Stimulated activated CD8-positive, alpha-beta memory T cell treated with anti-CD3 and anti-CD28 coated beads, Interleukin-12 subunit alpha, Interleukin-12 subunit beta, amount 100 ng/mL, for 1 hour (primary cell): Measurements from ENCODE around the gene HCFC1R1.

Experiments
- DNase-seq: peaks from one replicate; pipeline ENCODE4 v3.0.0-alpha.2; 2020; ENCODE audit warnings: low read depth

HCFC1R1 gene

DNA sequence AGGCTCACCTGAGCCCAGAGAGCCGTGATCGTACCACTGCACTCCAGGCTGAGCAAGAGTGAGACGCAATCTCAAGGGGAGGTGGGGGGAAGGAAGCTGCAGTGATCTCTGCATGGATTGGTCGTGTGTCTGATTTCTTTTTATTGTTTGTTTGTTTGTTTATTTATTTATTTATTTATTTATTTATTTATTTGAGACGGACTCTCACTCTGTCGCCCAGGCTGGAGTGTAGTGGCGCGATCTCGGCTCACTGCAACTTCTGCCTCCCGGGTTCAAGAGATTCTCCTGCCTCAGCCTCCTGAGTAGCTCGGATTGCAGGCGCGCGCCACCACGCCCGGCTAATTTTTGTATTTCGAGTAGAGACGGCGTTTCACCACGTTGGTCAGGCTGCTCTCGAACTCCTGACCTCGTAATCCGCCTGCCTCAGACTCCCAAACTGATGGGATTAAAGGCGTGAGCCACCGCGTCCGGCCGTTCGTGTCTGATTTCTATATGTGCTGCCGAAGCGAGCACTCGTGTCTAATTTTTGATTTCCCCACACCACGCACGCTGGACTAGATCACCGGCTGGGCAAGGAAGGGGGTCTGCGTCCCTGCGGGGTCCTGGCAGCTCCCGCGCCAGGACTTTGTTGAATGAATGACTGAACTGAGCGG is 4.0 kb downstream of the HCFC1R1 start:
- no peak for DNase-seq

DNA sequence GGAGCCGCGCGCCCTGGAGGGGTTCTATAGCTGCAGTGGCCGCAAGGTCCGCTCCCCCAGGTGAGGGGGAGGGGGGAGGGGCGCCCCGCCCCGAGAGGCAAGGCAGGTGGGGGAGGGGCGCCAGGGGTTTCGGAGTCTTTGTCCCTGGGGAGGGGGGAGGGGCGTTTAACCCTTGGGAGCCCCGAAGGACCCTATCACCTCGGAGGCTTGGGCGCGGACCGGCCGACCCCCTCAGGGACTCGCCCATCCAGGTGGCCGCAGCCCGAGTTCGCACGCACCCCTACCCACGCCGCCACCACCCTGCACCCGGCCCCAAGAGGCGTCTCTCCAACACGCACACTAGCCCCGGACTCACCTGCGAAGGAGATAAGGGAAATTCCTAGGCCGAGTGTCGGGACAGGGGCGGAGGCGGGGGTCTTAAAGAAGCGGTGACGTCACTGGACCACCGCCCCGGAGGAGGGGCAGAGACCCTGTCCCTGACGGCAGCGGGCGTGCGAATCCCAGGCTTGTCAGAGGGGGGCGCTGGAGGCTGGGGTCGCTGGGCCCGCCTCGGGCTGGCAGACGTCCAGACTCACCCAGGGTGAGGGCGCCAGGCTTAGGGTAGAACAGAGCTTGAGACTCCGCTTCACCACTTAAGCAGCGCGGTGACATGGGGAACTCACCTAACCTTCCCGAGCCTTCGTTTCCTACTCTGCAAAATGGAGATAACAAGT is 5.8 kb downstream of the HCFC1R1 start, which contains the start of gene CLDN6:
Gene CLDN6 (minus strand): TSS at position 390 of the 713 bp plus-strand sequence. CDS start 2,162 bp downstream, outside the sequence.
- no peak for DNase-seq

DNA sequence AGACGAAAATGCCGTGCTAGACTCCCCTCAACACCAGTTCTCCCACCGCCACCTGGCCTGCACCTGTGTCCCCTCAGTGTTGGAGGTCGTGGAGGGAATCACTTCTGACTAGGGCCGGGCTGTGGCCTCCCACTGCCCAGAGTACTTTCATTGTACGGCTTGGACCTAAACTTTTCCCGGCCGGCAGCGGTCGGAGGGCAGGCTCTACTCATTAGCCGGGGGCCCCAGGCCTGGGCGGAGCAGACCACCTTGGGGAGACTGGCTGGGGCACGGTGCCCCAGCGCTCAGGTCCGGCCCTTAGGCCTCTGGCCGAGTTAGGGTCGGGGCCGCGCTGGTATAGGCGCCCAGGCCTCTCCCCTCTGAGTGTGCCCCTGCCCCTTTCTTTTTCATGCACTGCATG is 6.4 kb downstream of the HCFC1R1 start:
- no peak for DNase-seq

DNA sequence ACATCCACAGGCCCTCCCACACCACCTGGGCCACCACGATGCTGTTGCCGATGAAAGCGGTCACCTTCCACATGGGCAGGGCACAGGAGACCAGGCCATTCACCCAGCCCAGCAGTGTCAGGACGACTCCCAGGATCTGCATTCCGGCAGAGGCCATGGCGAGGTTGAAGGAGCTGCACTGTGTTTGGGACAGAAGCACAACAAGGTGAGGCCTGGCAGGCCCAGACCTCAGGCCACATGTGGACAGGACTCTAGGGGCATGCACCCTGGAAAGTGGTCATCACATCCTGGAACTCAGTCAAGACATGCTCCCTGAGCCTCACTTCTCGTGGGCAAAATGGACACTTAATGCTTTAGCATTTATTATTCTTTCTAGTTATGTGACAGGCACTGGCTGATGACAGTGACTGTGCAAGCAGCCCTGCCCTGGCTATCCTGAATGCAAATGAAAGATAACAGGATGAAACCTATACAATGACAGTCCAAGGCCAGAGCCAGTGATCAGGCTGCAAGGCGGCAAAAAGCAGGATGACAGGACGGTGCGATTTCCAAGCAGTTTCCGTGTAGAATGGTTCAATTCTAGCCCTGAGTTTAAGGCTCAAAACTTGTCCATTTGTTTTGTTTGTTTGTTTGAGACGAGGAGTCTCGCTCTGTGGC is 7.7 kb downstream of the HCFC1R1 start:
- DNase-seq, result no peak

DNA sequence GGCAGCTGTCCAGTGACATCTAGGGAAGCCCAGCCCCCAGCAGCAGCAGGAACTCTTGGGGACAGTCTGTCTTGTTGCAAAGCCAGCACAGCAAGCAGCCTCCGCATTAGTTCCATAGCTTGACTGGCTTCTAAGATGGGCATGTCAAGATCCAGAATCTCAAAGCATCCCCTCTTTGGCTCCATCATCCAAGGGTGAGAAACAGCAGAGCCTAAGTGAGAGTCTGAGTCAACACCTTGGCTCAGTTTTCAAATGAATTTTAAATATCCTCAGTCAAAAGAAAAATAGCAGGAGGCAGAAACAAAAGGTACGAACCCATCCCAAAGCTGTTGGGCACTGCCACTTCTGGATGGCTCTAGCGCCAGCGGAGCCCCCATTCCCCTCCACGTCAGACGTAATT is 8.8 kb downstream of the HCFC1R1 start:
- DNase-seq, result no peak

DNA sequence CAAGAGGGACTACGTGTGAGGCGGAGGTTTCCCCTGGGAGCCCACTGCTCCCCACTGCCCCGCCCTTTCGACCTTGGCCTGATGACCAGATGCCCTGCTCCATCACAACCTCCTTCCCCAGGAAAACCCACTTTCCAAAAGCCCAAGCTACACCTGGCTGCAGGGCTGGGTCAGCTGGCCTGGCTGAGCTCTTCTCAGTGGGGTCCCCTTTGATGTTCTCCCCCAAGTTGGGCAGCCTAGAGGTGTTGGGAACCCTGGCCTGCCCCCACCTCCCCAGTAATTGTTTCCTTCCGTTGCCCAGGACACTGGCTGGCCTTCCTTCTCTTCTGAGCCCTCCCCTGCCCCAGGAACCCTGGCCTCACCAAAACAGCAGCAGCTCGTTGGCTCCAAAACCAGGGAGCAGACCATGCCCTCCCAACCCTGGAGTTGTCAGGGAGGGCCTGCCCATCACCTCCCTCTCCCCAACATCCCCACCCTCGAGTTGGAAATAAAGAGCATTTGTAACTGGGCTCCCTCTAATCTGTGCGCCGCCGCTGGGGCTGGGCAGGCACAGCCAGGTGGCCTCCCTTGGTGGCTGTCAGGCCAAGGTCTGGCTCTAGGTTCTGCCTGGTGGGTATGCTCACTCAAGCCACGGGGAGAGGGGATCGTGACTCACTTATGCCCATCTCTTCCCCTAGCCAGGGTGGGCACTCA is 9.6 kb downstream of the HCFC1R1 start:
- DNase-seq, result no peak

DNA sequence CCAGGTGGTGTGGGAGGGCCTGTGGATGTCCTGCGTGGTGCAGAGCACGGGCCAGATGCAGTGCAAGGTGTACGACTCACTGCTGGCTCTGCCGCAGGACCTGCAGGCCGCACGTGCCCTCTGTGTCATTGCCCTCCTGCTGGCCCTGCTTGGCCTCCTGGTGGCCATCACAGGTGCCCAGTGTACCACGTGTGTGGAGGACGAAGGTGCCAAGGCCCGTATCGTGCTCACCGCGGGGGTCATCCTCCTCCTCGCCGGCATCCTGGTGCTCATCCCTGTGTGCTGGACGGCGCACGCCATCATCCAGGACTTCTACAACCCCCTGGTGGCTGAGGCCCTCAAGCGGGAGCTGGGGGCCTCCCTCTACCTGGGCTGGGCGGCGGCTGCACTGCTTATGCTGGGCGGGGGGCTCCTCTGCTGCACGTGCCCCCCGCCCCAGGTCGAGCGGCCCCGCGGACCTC is 10.2 kb downstream of the HCFC1R1 start:
- no peak for DNase-seq

DNA sequence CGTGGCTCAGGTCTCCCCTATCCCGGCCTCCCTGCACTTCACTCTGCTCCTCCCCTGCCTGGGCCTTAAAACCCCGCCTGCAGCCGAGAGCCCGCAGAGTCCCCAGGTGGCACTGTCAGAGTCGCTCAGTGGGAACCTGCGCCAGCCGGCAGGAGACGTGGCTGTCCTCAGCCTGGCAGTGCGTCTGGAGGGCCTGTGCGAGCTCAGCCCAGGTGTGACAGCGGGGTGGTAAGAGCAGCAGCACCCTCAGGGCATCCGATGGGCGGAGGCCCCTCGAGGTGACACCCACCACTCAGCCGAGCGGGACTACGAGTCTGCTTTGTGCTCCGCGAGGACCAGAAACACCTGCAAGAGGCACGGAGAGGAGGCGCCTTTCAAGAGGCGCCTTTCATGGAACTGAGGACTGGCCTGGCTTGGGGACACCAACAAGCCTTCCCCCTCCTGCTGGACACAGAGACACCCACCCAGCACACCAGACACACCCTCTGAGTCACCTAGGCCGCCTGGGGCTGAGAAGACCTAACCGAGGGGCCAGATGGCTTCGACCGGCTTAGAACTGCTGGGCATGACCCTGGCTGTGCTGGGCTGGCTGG is 10.8 kb downstream of the HCFC1R1 start, which contains the start of gene CLDN9:
Gene CLDN9 (plus strand): TSS at position 96 of the 593 bp plus-strand sequence. CDS start 440 bp downstream, at position 536.
- no peak for DNase-seq

DNA sequence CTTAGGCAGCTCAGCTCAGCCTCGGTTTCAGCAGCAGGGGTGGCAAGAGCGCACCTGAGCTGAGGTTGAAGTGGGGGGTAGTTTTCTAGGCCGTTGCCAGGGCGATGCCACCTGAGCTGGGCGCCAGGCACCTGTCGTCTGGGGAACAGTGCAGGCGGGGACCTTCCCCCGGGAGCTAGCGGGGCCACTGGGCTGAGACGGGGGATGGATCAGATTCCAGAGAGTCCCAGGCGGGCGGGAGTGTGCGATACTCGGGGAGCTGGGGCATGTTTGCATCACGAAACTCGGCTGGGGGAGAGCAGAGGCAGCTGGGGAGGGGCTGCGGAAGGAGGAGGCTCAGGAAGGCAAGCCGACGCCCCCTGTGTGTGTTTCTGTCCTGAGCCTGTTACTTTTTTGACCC is 11.5 kb downstream of the HCFC1R1 start:
- no peak for DNase-seq

DNA sequence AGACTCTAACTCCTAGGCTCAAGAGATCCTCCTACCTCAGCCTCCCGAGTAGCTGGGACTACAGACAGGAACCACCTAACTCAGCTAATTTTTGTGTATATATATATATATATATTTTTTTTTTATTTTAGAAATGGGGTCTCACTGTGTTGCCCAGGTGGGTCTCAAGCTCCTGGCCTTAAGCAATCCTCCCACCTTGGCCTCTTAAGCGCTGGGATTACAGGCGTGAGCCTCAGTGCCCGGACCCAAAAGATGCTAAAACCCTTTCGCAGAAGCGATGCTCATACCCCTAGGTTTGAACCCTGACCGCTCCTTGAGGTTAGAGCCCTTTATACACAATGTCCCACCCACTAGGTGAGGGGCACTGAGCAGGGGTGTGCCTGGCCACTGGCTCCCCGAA is 13.2 kb downstream of the HCFC1R1 start:
- DNase-seq, result no peak

DNA sequence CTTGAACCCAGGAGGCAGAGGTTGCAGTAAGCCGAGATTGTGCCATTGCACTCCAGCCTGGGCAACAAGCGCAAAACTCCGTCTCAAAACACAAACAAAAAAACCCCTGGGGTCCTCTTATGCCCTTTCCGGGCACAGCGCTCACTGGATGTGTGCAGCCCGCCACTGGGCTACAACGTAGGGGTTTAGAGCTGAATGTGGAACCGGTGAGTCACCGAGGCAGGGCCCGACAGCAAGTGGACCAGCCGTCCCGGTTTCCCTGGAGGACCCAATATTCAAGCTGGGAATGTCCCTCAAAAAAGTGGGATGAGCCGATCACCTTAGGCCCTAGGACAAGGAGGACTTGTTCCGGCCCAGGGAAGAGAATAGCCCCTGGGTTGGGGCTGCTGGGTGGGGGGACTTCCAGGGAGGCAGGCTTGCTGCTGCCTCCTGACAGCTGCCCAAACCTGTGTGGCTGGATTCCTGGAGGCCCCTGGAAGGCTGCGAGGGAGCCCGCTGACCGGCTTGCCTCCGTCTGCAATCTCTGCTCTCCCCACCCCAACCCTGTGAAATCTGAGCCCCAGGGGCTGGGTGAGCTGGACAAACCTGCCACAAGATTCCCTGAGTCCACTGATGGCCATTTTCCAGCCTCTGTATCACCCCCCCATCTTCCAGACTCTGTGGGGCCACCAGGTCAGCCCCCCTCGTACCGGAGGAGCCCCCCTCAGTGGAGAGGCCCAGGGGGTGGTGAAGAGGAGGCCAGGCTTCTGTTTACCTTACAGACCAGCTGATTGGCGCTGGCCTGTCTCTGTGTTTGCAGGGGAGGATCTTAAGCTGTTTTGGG is 14.0 kb downstream of the HCFC1R1 start:
- DNase-seq, result no peak

DNA sequence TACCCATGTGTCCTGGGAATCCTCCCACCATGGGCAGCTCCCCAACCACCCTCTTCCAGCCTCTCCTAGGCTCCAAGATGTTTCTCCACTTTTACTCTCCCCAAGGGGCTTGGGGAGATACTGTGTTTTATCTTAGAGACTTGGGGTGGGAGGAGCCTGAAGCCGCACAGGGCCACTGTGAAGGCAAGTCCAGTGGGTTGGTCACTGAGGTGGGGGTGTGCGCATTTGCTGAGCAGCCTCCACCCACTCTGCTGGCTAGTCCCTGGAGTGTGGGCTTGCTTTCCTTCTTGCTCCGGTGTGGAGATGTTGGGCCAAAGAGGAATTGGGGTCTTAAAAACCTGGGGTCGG is 15.1 kb downstream of the HCFC1R1 start:
- DNase-seq, result no peak

DNA sequence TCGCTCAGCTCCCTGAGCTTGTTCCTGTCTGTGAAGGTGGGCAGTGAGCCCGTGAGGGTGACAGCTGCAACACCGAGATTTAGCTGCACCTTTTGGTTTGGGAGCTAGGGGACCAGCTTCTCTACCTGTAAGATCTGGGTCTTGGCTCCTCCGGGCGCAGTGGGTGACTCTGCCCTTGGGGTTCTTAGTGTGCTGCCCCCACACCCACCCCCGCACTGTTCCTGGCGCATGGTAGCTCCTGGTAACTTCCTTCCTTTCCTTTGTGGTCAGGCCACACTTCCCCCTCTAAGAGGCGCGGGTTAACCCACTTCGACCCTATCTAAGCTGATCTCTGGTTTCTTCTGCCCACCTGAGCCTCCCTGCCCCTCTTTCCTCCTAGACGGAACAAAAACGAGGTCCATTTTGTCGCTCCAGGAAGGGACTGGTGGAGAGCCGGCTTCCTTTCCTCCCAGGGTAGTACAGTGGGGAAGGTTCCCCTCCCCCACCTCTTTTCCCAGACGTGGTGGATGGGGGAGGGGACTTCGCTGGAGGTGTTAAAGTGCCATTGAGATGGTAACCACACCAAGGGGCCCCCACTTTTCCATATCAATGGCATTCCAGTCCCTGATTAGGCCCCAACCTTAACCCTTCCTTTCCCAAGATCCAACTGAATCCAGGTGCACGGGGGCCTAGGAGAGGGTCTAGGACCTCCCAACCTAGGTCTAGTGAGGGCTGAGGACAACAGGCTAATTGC is 15.6 kb downstream of the HCFC1R1 start:
- DNase-seq, result no peak

DNA sequence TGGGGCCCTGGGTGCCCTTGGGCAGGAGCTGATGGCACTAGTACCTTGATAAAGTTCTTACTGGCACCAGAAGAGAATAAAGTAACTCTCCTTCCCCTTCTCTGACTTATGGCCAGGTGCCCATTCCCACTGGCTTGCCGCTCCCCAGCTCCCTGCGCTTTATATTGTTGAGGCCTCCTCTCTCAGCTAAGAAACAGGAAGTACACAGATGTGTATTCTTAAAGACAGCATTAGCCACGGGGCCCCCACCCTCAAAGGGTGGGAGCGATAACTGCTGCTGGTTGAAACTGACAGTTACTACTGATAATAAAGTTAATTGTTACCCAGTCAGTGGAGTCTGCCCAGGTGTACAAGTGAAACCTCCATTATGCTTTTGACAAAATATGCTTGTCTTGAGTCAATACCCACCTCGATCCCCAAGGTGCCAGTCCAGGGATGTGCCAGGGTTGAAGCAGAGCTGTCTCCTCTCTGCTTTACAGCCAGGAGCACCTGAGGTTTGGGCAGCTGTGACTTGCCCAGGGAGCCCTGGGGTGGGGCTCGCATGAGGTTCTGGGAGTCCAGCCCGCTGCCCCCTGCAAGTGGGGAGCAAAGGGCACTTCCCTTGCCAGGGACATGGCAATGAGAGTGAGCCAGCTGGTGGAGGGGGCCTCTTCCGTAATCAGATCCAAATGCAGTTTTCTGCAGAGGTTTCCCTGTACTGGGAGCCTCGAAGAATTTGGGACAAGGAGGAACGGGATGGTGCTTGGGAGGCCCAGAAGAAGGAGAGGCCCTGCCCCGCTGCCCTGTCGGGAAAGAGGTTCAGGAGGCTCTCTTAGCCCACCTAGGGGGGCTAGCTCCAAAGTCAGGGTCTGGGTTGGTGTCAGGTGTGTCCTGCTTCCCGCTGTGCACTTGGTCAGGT is 16.4 kb downstream of the HCFC1R1 start:
- DNase-seq, result no peak

DNA sequence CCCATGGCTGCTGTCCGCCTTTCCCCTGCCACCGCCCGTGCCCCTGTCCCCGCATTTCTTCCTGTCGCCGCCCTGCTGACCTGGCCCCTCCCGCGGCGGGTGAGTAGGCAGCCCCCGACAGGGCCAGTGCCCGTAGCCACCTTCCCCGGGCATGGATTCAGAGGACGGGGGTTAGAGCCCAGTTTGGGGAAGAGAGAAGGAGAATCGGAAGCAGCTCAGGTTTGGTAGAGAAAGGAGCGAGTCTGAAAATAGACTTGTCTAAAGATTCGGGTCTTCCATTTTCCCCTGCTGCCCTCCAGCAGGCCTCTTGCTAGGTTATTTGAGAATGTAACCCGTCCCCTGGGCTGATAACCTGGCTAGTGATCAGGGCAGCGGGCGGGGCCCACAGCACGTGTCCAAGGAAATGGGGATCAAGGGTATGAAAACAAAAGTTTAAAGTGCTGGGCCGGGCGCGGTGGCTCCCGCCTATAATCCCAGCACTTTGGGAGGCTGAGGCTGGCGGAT is 18.9 kb downstream of the HCFC1R1 start:
- DNase-seq, result no peak

DNA sequence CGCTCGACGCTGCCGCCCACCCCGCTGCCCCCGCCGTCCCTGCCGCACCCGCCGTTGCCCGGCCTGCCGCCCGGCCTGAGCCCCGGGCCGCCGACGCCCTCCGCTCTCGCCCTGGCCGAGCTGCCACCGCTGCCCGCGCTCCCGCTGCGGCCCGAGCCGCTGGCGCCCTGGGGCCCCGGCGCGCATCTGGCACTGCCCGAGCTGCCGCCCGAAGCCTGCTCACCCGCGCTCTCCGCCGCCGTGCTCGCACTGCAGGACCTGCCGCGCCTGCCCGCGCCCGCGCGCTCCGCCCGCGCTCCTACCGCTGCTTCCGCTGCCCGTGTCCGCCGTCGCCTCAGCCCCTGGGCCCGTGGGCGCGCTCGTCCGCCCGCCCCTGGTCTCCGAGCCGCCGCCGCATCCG is 19.4 kb downstream of the HCFC1R1 start:
- no peak for DNase-seq

DNA sequence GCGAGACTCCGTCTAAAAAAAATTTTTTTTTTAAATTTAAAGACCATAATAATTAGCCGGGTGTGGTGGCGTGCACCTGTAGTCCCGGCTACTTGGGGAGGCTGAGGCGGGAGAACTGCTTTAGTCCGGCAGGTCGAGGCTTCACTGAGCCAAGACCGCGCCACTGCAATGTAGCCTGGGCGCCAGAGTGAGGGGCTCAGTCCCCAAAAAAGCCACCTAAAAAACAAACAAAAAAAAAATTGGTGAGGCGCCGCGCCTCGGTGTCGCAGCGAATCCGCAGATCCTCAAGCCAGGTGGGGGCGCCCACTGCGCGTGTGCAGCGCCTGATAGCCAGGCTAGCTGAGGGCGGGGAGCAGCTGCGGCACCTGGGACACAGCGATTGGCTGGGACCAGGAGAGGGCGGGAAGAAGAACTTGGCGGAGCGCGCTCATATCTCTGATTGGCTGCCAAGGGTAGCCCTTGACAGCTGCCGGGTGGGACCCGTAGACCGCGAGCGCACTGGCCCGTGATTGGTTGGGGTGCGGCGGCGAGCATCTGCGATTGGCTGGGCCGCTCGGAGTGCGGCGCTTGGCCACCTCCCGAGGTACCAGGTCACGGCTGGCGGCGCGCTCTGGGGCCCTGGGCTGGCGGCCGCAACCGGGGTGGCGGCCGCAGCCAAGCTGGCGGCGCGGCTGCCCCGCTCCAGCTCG is 20.0 kb downstream of the HCFC1R1 start:
- peak; percentile 94 for DNase-seq

DNA sequence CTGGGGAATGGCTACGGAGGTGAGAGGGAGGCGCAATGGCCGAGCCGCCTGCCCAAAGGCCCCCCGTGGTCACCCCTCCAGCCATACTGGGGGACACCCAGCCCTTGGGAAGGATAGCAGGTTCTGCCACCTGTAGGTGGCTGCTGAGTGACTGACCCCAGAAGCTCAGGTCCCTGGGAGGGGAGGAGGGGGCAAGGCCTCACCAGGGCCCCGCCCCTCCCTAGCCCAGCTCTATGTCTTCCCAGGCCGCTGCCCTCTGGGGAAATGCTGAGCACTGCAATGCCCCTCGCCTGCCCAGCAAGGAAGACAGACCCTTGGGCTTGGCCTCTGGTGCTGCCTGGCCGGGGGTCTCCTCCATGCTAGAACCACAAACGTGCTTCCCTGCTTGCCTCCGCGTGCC is 22.4 kb downstream of the HCFC1R1 start:
- DNase-seq, result no peak

DNA sequence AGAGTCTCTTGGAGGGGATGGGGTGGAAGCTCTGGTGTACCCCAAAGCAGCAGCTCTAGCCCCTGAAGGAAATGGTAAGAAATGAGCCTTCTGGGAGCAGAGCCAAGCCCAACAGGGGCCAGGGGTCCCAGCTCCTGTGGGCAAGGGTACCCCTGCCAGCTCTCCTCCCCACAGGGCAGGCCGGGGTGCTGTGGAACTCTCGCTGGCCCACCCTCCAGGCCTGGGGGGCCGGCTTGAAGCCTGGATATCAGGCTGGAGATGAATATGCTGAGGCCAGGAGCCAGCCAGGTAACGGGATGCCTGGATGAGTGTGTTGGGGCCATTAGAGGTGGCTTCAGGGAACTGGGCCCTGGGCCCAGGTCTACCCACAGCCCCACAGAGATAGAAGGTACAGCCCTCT is 23.2 kb downstream of the HCFC1R1 start:
- no peak for DNase-seq
